K562 (cell line): ENCODE measurements around the gene ZNF692. TPM values are rescaled to one million over a fixed set of nuclear protein-coding genes. Genes with fewer than 3 reads are reported as not detected.

Source experiments
- BCOR ChIP-seq: fragments of 450-650 bp; IDR thresholded peaks from 2 replicates; pipeline ENCODE4 v1.6.1; 2016
- C11orf30 ChIP-seq: fragments of 450-650 bp; IDR thresholded peaks from 2 replicates; pipeline ENCODE4 v1.6.1; 2016; ENCODE audit warnings: low read depth, mild to moderate bottlenecking
- CC2D1A ChIP-seq: fragments of 450-650 bp; IDR thresholded peaks from 2 replicates; pipeline ENCODE4 v1.6.1; 2017; ENCODE audit warnings: mild to moderate bottlenecking
- DNMT1 ChIP-seq: fragments of 450-650 bp; IDR thresholded peaks from 2 replicates; pipeline ENCODE4 v1.6.1; 2016; ENCODE audit warnings: antibody characterized with exemption, mild to moderate bottlenecking
- DPF2 ChIP-seq: fragments of 450-650 bp; IDR thresholded peaks from 2 replicates; pipeline ENCODE4 v1.6.1; 2016
- EHMT2 ChIP-seq: fragments of 450-650 bp; IDR thresholded peaks from 2 replicates; pipeline ENCODE4 v1.6.1; 2018; ENCODE audit warnings: antibody characterized with exemption
- EWSR1 ChIP-seq: fragments of 450-650 bp; IDR thresholded peaks from 2 replicates; pipeline ENCODE4 v1.6.1; 2018; ENCODE audit warnings: borderline replicate concordance, mild to moderate bottlenecking, low read depth, moderate library complexity; ENCODE audit not compliant: partially characterized antibody
- FOXM1 ChIP-seq, 2 experiments: fragments of 450-650 bp in 1 of 2; sonication (generic) in 1 of 2; formaldehyde crosslinking in 1 of 2; IDR thresholded peaks; 2 replicates each; pipeline versions ENCODE4 v1.6.1 to v1.9.0; 2017 to 2022; ENCODE audit warnings: low read depth in 2 of 2, mild to moderate bottlenecking in 2 of 2, missing genetic modification reagents in 1 of 2, moderate library complexity in 1 of 2
- HDAC8 ChIP-seq: fragments of 450-650 bp; IDR thresholded peaks from 2 replicates; pipeline ENCODE4 v1.6.1; 2016; ENCODE audit warnings: mild to moderate bottlenecking, missing genetic modification characterization, moderate library complexity, missing compliant biosample characterization
- L3MBTL2 ChIP-seq: fragments of 450-650 bp; IDR thresholded peaks from 2 replicates; pipeline ENCODE4 v1.6.1; 2016; ENCODE audit warnings: mild to moderate bottlenecking, moderate library complexity
- MCM2 ChIP-seq: fragments of 450-650 bp; IDR thresholded peaks from 2 replicates; pipeline ENCODE4 v1.6.1; 2017; ENCODE audit warnings: low read depth, mild to moderate bottlenecking
- MED1 ChIP-seq: sonication (generic); formaldehyde crosslinking; IDR thresholded peaks from 2 replicates; pipeline ENCODE4 v1.8.1; 2023; ENCODE audit warnings: missing genetic modification reagents, borderline replicate concordance
- MYNN ChIP-seq, 2 experiments: sonication (generic); formaldehyde crosslinking in 1 of 2; IDR thresholded peaks; 2 replicates each; pipeline versions ENCODE4 v1.5.0 to v1.6.1; 2016 to 2020; ENCODE audit warnings: antibody characterized with exemption in 1 of 2, missing genetic modification reagents in 1 of 2
- PHF20 ChIP-seq: fragments of 450-650 bp; IDR thresholded peaks from 2 replicates; pipeline ENCODE4 v1.6.1; 2018; ENCODE audit not compliant: partially characterized antibody
- POLR2H ChIP-seq: IDR thresholded peaks from 2 replicates; pipeline ENCODE4 v1.6.1; 2016; ENCODE audit warnings: missing genetic modification characterization, low read depth, mild to moderate bottlenecking, control low read depth, missing compliant biosample characterization, moderate library complexity
- PRPF4 ChIP-seq: fragments of 200-400 bp; formaldehyde crosslinking; IDR thresholded peaks from one replicate; pipeline ENCODE4 v1.6.1; 2017; ENCODE audit warnings: low read length, low read depth, mild to moderate bottlenecking; ENCODE audit not compliant: insufficient read depth, poor library complexity, severe bottlenecking
- SRSF7 ChIP-seq: fragments of 200-400 bp; formaldehyde crosslinking; optimal IDR thresholded peaks from 2 replicates; pipeline ENCODE3; 2017; ENCODE audit warnings: mild to moderate bottlenecking, low read depth, low read length
- ZNF324 ChIP-seq: fragments of 250-450 bp; sonication (Bioruptor Pico); IDR thresholded peaks from 2 replicates; pipeline ENCODE4 v1.4.0; 2020; ENCODE audit warnings: mild to moderate bottlenecking
- ZNF644 ChIP-seq: fragments of 200-800 bp; sonication (Bioruptor generic); IDR thresholded peaks from 2 replicates; pipeline ENCODE4 v1.6.1; 2016; ENCODE audit warnings: low read depth, missing genetic modification characterization, missing compliant biosample characterization
- polyA plus RNA-seq, 8 experiments: library from polyadenylated mRNA; depleted of rRNA in 4 of 8; stranded (reverse) in 5 of 8; unstranded in 3 of 8; fragments of >200 nt; fragmentation: Nextera tagmentation in 2 of 8; fragmentation: Illumina TruSeq in 1 of 8; extraction: Ambion mirVana in 2 of 8; extraction: Trizol in 1 of 8; gene quantifications; 2 replicates each; pipeline versions ENCODE4 v1.2.1 to v1.2.3, GENCODE V29; 2011 to 2014; ENCODE audit warnings: inconsistent platforms in 1 of 8, missing spikeins in 1 of 8
- total RNA-seq, 7 experiments: library from RNA; depleted of rRNA in 6 of 7; stranded (reverse); fragments of >200 nt in 6 of 7; fragmentation: Illumina TruSeq in 2 of 7; extraction: Trizol in 2 of 7; gene quantifications; 2 replicates each; pipeline versions ENCODE4 v1.2.1 to v1.2.3, GENCODE V29; 2011 to 2021; ENCODE audit warnings: low replicate concordance in 1 of 7
- TF ChIP-seq, protein P1 (sequence below): fragments of 450-650 bp; IDR thresholded peaks from one replicate; pipeline ENCODE4 v1.6.1; 2018; ENCODE audit warnings: mild to moderate bottlenecking, moderate library complexity; ENCODE audit not compliant: partially characterized antibody
- TF ChIP-seq, protein P2 (sequence below): fragments of 450-650 bp; IDR thresholded peaks from 2 replicates; pipeline ENCODE4 v1.6.1; 2016; ENCODE audit warnings: borderline replicate concordance
- TF ChIP-seq, protein P3 (sequence below): fragments of 450-650 bp; IDR thresholded peaks from 2 replicates; pipeline ENCODE4 v1.6.1; 2018; ENCODE audit warnings: mild to moderate bottlenecking, low read depth; ENCODE audit not compliant: partially characterized antibody
- TF ChIP-seq, protein P4 (sequence below): fragments of 250-450 bp; sonication (Bioruptor Pico); IDR thresholded peaks from 2 replicates; pipeline ENCODE4 v1.5.0; 2021

Gene ZNF692
- total and polyA plus RNA-seq, 9 of the 15 experiments (the other 6 are each of a cell fraction or from before 2014, with no cell fraction given), result 8.4 to 143 (median 55.9) TPM

DNA sequence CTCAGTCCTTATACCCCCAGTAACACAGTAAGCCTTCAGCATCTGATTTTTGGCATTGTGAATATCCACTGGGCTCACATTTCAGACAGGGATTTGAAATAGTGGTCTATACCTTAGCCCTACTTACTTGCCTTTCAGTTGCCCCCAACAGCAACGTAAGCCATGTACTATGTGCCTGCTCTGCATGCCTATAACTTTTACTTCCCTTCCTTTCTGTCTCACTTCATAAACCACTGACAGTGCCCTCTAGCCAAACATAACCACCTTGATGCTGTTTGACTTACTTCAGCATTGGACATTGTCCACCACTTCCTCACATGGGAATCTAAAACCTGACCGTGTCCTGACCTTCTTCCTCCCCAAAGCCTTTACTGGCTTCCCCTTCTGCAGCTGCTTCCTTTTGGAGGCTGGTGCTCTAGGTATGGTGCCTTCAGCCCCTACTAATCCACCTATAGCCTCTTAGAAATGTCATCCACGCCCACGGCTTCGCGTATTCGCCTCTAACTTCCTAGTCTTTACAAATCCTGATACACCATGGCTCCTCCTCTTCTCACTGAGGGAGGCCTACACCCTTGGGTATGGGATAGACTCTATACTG is 24.4 kb downstream of the ZNF692 start (continued):
- TF ChIP-seq EWSR1, result no peak
- no peak for TF ChIP-seq ZNF324 (CRISPR knock-in tag)
- TF ChIP-seq HDAC8, result no peak
- TF ChIP-seq, protein P1, sequence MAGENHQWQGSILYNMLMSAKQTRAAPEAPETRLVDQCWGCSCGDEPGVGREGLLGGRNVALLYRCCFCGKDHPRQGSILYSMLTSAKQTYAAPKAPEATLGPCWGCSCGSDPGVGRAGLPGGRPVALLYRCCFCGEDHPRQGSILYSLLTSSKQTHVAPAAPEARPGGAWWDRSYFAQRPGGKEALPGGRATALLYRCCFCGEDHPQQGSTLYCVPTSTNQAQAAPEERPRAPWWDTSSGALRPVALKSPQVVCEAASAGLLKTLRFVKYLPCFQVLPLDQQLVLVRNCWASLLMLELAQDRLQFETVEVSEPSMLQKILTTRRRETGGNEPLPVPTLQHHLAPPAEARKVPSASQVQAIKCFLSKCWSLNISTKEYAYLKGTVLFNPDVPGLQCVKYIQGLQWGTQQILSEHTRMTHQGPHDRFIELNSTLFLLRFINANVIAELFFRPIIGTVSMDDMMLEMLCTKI, result no peak
- peak; percentile 42; the same call in 1 of the 2 replicates for TF ChIP-seq EHMT2
- TF ChIP-seq FOXM1 (IDR thresholded peaks at IDR 0.05; ENCODE audit: low read depth), result no peak
- no peak for TF ChIP-seq FOXM1 (CRISPR knock-in tag; IDR thresholded peaks at IDR 0.05; ENCODE audit: low read depth)
- no peak for TF ChIP-seq MCM2
- TF ChIP-seq, protein P2, sequence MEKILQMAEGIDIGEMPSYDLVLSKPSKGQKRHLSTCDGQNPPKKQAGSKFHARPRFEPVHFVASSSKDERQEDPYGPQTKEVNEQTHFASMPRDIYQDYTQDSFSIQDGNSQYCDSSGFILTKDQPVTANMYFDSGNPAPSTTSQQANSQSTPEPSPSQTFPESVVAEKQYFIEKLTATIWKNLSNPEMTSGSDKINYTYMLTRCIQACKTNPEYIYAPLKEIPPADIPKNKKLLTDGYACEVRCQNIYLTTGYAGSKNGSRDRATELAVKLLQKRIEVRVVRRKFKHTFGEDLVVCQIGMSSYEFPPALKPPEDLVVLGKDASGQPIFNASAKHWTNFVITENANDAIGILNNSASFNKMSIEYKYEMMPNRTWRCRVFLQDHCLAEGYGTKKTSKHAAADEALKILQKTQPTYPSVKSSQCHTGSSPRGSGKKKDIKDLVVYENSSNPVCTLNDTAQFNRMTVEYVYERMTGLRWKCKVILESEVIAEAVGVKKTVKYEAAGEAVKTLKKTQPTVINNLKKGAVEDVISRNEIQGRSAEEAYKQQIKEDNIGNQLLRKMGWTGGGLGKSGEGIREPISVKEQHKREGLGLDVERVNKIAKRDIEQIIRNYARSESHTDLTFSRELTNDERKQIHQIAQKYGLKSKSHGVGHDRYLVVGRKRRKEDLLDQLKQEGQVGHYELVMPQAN, result 0 out of 2 replicates have a peak, but pooled peaks have one; percentile 18
- TF ChIP-seq L3MBTL2, result peak; percentile 56; the same call in 1 of the 2 replicates
- TF ChIP-seq MYNN (IDR thresholded peaks at IDR 0.05), result no peak
- no peak for TF ChIP-seq MYNN (CRISPR knock-in tag; IDR thresholded peaks at IDR 0.05)
- 0 out of 2 replicates have a peak, but pooled peaks have one; percentile 20 for TF ChIP-seq DNMT1
- TF ChIP-seq PHF20, result no peak
- TF ChIP-seq C11orf30, result no peak
- no peak for TF ChIP-seq BCOR
- TF ChIP-seq, protein P3, sequence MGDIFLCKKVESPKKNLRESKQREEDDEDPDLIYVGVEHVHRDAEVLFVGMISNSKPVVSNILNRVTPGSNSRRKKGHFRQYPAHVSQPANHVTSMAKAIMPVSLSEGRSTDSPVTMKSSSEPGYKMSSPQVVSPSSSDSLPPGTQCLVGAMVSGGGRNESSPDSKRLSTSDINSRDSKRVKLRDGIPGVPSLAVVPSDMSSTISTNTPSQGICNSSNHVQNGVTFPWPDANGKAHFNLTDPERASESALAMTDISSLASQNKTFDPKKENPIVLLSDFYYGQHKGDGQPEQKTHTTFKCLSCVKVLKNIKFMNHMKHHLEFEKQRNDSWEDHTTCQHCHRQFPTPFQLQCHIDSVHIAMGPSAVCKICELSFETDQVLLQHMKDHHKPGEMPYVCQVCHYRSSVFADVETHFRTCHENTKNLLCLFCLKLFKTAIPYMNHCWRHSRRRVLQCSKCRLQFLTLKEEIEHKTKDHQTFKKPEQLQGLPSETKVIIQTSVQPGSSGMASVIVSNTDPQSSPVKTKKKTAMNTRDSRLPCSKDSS, result no peak
- TF ChIP-seq PRPF4, result no peak
- no peak for TF ChIP-seq ZNF644 (tag)
- TF ChIP-seq DPF2, result 0 out of 2 replicates have a peak, but pooled peaks have one; percentile 18
- no peak for TF ChIP-seq POLR2H (tag)
- TF ChIP-seq, protein P4, sequence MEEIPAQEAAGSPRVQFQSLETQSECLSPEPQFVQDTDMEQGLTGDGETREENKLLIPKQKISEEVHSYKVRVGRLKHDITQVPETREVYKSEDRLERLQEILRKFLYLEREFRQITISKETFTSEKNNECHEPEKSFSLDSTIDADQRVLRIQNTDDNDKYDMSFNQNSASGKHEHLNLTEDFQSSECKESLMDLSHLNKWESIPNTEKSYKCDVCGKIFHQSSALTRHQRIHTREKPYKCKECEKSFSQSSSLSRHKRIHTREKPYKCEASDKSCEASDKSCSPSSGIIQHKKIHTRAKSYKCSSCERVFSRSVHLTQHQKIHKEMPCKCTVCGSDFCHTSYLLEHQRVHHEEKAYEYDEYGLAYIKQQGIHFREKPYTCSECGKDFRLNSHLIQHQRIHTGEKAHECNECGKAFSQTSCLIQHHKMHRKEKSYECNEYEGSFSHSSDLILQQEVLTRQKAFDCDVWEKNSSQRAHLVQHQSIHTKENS (CRISPR knock-in tag), result no peak
- no peak for TF ChIP-seq MED1 (CRISPR knock-in tag)
- TF ChIP-seq SRSF7, result no peak
- TF ChIP-seq CC2D1A, result no peak
